Activated CD4-positive, CD25-positive, alpha-beta regulatory T cell treated with anti-CD3 and anti-CD28 coated beads, Interleukin-2, amount 50 U/mL, for 72 hours (primary cell): ENCODE measurements around the gene COL9A2.

Experiments used
- DNase-seq: peaks from one replicate; pipeline ENCODE4 v3.0.0; 2021

The COL9A2 gene

GRCh38 chr1:40301541-40302299, 15.4 kb downstream of the COL9A2 start:
- DNase-seq: no peak

GRCh38 chr1:40301066-40301465, 16.0 kb downstream of the COL9A2 start:
- no peak for DNase-seq

GRCh38 chr1:40300651-40301050, 16.4 kb downstream of the COL9A2 start:
- no peak for DNase-seq

GRCh38 chr1:40300249-40300567, 16.9 kb downstream of the COL9A2 start:
- no peak for DNase-seq

GRCh38 chr1:40299366-40300248, 17.5 kb downstream of the COL9A2 start:
- DNase-seq: no peak

GRCh38 chr1:40291293-40291692, 25.8 kb downstream of the COL9A2 start:
- DNase-seq: no peak

GRCh38 chr1:40281853-40282252, 35.2 kb downstream of the COL9A2 start:
- DNase-seq: no peak

GRCh38 chr1:40276122-40276521, 41.0 kb downstream of the COL9A2 start:
- no peak for DNase-seq

GRCh38 chr1:40274331-40274730, 42.8 kb downstream of the COL9A2 start:
- DNase-seq: no peak

GRCh38 chr1:40273547-40274166, 43.4 kb downstream of the COL9A2 start:
- no peak for DNase-seq

- DNase-seq: no peak
These were observed 44.4 kb downstream of the COL9A2 start for GRCh38 chr1:40272653-40273213.

GRCh38 chr1:40270152-40270834, 46.8 kb downstream of the COL9A2 start:
- no peak for DNase-seq

GRCh38 chr1:40268211-40268610, 48.9 kb downstream of the COL9A2 start:
- no peak for DNase-seq

GRCh38 chr1:40267767-40268187, 49.3 kb downstream of the COL9A2 start:
- DNase-seq: no peak

GRCh38 chr1:40266786-40267535, 50.1 kb downstream of the COL9A2 start:
- DNase-seq: no peak

GRCh38 chr1:40265919-40266318, 51.2 kb downstream of the COL9A2 start:
- no peak for DNase-seq

- DNase-seq: no peak
These were observed 51.8 kb downstream of the COL9A2 start for GRCh38 chr1:40265298-40265697.

- DNase-seq: no peak
These were observed 52.7 kb downstream of the COL9A2 start for GRCh38 chr1:40264354-40264781.

GRCh38 chr1:40258445-40258769, 58.7 kb downstream of the COL9A2 start:
- no peak for DNase-seq

GRCh38 chr1:40257688-40258444, 59.2 kb downstream of the COL9A2 start, which contains the start of gene ZMPSTE24:
Gene ZMPSTE24, plus strand, starts transcription at chr1:40258236. Its CDS starts 36 bp downstream, at chr1:40258272.
- peak; percentile 90 for DNase-seq

- DNase-seq: no peak
These were observed 59.8 kb downstream of the COL9A2 start for GRCh38 chr1:40257313-40257687.
